ENCODE measurements around the gene BCL7A.
"Not testable (repeated sequence)": the region's sequence is repeated elsewhere in the genome, so short reads cannot be mapped to it uniquely, and the experiment has no call there.

The BCL7A gene

DNA sequence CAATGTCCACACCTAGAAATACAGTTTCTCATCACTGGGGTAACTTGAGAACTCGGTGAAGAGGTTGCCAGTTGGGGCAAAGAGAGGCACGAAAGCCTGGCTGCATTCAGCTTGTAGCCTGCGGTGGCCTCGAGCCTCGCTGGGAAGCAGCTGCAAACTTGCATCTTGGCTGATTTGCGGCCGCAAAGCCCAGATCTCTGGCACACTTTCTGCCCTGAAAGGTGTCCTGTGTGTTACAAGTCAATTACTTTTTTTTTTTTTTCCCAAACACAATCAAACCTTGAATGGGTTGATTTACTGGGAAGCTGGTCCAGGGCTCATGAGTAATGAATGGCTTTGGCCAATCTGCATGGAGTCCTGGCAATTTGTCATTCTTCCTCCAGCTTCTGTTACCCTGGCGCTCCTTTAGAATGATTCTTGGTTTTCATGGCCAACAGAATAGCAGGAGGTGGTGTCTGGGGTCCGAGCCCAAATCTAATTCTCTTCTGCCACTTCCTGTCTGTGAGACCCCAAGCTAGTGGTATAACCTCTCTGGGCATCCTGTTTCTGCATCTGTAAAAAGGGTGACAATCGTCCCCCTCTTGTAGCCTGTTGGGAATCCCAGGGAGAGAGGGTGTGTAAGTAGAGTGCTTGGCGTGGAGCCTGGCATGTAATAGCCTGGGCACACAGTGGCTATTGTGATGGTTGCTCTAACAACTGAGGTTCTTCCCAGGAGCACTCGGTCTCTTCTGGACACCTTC is 6.7 kb downstream of the BCL7A start:
- peak; percentile 26 for DNase-seq

DNA sequence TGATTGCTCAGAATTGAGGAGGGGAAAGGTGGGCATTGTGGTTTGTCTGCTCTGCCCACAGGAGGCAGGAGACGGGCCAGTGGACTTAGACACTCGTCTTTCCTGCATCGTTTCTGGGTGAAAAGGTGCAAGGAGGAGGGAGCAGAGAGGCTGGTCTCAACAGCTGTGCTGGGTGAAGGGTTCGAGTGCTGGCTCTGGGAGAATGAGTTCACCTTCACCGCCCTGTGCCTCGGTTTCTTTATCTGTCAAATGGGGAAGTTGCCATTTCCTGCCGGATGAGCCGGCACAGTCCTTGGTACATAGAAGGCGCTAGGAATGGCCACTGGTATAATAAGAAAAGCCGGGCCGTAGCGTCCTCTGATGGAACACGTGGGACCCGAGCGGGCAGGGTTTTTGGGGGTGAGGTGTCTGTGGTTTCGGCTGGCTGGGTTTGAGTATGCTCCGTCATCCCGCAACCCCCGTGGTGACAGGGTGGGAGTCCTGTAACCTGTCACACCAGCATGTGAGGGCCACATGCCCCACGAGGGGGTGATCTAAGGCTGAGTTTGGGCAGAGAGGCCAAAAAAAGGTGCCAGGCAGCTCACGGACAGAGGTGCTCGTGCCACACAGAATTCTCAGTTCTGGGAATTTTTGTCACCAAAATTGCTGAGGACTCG is 7.3 kb downstream of the BCL7A start:
- no peak for DNase-seq

DNA sequence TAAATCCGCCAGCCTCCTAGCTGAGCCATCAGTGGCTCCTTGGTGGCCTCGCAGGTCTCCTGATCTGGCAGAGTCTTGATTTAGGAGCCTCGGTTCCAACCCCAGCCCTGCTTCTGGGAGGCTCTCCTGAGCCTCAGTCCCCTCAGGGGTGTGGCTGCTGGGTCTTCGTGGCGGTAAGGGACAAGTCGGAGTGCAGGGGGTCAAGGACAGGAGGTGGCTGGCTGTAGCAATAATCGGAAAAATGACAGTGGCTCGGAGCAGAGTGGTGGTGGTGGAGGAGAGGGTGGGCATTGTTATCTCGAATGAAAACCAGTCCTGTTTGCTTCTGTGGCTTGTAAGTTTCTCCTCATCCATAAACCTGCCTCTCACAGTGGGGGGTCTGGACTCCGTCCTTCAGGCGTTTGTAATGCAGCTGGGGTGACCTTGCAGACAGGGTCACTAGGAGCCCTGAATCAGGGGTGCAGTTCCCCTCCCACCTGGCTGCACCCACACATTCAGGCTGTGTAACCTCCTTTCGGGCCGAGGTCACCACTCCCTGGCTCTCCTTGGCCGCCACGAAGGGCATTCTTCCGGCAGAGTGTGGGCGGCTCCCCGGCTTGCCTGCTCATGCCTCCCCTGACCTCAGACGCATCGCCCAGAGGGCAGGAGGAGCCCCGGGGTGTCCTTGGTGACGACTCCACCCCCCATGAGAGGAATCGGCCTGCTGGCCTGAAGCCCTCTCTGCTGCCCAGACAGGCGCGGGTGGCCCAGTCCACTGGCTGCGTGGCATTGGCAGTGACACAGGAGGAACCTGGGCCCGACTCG is 8.1 kb downstream of the BCL7A start:
- DNase-seq, result no peak

DNA sequence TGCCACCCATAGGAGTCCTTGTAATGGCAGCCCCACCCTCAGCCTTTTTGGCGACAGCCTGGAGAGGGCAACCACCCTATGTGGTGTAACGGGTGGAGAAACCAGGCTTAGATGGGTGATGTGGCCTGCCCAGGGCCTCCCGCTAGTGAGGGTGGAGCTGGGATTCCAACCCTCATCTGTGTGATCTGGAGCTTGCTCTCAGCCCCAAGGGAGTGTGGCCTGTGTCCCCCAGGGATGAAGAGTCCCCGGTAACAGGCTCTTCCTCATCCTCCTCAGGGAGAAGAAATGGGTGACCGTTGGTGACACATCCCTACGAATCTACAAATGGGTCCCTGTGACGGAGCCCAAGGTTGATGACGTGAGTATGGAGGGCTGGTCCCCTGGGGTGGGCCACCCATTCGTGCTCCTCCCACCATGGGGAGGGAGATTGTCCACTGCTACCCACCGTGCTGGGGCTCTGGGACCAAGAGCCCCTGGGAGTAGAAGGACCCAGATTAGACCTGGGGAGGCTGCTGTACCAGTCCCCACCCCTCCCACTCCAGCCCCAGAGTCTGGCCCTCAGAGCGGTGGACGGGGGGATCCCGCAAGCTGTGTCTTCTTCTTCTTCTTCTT is 8.8 kb downstream of the BCL7A start:
- no peak for DNase-seq

DNA sequence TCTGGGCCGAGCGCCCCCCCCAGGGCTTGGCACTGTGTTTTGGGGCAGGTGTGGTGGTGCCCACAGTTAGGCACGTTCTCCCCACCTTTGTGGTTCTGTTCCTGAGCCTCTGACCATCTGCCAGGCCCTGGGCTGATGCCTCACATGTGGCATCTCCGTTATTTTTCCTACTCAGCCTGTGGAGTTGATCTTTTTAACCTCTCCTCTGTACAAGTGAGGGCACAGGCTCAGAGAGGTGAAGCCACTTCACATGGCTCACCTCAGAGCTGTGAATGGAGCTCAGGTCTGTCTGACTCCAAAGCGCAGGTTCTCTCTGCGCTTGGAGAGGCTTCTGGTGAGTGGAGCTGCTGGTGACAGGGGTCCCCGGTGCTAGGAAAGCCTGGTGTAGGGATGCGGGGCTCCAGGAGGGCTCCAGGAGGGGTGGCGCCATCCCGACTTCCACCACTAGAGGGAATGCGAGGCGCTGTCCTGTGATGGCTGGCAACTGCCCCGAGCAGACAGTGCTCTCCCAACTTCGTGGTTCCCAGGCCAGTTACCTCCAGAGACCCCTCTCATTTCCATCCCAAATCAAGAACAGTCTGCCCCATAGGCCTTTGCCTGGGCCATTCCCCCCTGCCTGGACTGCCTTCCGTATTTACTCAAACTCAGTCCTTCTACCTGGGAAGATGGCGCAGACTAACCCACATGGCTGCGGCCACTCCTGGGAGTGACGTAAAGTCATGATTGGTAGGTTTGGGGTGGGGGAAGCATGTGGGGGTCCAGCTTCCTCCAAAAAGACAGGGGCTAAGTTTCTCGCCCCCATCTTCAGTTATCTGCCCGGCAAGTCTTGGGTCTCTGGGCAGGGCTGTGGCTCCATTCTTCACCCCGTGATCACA is 9.9 kb downstream of the BCL7A start:
- no peak for DNase-seq

DNA sequence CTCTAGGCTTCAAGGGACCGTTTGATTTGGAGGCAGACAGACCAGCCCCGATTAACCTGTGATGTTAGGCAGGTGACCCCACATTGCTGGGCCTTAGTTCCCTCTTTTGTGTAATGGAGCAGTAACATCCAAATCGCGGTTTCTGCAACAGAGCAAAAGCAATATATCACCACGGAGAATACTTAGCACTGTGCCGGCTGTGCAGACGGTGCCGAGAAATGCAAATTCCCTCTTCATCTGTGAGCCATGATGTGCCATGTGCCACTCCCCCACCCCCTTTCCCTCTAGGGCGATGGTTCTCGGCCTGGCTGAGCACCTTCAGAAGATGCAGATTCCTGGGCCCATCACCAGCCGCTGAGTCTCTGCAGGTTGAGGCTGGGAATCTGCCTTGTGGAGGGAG is 10.9 kb downstream of the BCL7A start:
- DNase-seq, result no peak

DNA sequence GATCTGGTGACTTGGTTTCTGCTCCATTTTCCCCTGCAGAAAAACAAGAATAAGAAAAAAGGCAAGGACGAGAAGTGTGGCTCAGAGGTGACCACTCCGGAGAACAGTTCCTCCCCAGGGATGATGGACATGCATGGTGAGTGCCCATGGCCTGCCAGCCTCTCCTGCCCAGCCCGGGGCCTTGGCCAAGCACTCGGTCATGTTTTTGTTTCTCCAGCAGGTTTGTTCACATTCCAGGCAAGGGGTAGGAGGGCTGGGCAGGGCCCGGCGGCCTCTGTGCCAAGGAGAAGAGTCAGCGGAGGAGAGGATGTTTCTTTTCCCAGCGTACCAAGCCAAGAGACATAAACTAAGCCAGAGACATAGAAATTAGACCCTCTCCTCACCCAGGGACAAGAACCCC is 13.6 kb downstream of the BCL7A start:
- DNase-seq, result no peak

DNA sequence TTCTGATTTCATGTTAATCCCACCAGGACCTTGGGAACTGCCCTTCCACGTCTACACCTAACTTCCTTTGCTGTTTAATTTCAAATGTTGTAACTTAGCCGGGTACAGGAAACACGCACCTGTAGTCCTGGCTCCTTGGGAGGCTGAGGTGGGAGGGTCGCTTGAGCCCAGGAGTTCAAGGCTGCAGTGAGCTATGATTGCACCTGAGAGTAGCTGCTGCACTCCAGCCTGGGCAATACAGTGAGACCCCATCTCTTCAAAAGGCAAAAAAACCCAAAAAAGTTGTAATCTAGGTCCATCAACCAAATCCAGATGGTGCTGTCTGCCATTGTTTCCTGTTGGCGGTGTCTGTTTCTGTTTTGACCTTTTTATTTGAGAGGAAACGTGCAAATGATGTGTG is 14.5 kb downstream of the BCL7A start:
- DNase-seq, result no peak

DNA sequence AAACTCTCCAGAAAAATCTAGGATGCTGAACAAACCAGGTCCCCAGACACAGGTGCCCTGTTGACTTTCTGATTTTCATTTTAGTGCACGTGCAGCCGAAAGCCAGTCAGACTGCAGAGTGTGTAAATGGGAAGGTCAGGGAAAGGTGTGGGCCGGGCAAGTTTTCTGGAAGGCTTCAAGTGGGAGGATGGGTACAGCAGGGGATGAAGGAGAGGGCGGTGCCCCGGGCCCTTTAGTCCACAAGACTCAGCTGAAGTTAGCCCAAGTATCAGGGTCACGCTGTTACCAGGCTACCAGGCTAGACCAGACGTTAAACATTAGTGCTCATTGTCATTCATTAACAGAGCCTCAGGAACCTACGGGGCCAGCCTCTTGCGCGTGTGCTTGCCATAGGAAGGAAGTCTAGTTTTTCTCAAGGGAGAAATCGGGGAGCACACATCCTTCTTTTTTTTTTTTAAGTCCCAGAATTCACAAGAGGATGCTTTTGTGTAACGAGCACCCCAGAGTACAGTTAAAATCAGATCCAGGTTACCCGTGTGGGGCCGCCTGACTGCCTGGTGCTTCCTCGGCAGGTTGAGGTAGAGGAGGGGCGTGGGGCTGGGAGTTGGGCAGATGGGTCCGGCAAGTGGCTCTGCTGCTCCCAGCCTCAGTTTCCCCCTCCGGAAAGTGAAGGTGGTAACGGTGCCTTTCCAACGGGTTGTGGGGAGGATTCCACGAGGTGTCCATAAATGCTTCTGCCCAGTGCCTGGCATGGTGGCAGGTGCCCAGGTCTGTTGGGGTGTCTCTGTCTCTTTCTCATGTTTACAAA is 19.1 kb downstream of the BCL7A start:
- no peak for DNase-seq

DNA sequence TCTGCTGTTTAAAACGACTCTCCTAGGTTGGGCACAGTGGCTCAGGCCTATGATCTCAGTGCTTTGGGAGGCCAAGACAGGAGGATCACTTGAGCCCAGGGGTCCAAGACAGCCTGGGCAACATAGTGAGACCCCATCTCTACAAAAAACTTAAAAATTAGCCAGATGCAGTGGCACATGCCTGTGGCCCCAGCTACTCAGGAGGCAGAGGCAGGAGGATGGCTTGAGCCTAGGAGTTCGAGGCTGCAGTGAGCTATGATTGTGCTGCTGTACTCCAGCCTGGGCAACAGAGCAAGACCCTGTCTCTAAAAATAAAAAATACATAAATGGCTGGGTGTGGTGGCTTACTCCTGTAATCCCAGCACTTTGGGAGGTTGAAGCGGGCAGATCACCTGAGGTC is 19.8 kb downstream of the BCL7A start:
- not testable (repeated sequence) for DNase-seq

DNA sequence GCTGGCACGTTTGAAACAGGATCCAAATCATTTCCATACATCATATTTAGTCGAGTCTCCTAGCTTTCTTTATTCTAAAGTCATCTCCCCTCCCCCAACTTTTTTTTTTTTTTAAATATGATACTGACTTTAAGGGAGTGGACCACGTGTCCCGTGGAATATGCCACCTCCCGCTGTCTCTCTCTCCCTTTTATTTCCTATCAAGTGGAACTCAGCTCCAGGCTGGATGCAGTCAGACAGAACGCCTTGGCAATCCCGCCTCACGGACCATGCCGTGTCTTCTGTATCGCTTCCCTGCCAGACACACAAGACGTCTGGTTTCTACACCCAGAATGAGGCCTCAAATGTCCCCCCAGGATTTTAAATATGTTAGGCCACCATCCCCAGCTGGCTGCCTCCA is 21.2 kb downstream of the BCL7A start:
- DNase-seq, result no peak

DNA sequence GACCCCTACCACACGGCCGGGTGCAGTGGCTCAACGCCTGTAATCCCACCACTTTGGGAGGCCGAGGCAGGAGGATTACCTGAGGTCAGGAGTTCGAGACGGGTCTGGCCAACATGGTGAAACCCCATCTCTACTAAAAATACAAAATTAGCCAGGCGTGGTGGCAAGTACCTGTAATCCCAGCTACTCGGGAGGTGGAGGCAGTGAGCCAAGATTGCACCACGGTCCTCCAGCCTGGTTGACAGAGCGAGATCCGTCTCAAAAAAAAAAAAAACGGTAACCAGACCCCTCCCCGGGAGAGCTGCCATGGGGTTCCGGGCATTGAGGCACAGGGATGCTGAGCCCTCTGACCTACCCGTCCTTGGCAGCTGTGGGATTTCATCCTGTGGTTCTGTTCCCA is 21.8 kb downstream of the BCL7A start:
- DNase-seq, result no peak

DNA sequence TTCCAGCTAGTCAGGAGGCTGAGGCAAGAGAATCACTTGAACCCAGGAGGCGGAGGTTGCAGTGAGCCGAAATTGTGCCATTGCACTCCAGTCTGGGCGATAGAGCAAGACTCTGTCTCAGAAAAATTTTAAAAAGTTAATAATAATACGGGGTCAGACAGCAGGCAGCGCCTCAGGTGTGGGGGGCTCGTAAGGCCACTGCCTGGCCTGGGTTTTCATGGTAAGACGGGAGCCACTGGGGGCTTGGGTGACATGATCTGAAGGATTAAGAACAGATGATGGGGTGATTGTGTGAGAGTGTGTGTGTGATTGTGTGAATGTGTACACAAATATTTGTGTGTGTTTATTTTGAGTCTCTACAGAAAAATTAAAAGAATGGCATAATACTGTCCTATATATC is 23.6 kb downstream of the BCL7A start:
- no peak for DNase-seq

DNA sequence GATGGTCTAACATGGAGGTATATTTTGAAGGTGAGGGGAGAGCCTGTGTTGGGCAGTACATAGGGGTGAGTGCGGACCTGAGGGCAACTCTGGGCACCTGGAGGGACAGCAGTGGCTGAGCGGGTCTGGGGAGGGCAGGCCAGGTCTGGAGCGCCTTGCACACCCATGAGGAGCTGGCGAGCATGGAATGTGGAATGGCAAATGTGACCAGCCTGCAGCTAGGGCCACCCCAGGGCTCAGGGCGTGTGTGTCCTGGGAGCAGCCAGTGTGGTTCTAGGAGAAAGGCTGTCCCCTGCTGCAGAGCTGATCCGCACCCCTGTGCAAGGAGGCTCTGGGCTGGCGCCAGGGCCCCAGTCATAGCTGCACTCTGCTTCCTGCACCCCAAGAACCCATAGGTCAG is 24.5 kb downstream of the BCL7A start:
- no peak for DNase-seq

DNA sequence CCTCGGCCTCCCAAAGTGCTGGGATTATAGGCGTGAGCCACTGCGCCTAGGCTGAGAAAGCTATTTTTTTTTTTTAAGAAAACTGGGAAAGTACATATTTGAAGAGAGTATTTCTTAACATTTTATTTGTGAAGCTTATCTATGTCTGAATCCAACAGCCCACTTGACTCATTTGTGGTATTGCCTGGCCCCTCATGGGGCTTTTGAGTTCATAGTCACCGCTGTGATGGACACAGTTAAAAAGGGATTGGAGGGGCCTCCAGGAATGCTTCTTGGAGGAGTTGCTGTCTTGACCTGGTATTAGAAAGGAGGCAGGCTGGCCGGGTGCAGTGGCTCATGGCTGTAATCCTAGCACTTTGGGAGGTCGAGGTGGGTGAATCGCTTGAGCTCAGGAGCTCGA is 26.5 kb downstream of the BCL7A start:
- no peak for DNase-seq

DNA sequence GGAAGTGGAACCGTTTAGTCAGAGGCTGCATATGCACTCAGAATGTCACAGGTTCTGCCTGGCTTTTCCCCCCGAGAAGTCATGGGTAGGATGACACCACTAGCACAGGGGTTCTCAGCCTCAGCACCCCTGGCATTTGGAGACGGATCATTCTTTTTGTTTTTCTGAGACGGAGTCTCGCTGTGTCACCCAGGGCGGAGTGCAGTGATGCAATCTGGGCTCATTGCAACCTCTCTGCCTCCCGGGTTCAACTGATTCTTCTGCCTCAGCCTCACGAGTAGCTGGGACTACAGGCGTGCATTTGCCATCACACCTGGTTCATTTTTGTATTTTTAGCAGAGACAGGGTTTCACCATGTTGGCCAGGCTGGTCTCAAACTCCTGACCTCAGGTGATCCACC is 28.1 kb downstream of the BCL7A start:
- no peak for DNase-seq

DNA sequence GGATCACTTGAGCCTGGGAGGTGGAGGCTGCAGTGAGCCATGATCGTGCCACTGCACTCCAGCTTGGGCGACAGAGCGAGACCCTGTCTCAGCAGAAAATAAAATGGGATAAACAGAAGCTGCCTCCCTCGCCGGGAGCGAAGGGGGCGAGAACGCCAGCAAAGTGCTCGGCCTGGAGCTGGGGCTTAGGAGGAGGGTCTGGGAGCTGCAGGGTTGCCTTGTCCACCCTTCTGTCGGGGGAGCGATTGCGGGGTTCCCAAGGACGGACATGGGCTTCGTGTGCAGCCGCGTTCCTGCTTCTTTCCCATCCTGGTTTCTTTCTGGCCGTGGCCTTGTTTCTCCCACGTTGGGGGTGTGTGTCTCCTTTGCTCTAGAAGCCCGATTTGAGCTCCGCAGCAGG is 29.0 kb downstream of the BCL7A start:
- DNase-seq, result no peak

DNA sequence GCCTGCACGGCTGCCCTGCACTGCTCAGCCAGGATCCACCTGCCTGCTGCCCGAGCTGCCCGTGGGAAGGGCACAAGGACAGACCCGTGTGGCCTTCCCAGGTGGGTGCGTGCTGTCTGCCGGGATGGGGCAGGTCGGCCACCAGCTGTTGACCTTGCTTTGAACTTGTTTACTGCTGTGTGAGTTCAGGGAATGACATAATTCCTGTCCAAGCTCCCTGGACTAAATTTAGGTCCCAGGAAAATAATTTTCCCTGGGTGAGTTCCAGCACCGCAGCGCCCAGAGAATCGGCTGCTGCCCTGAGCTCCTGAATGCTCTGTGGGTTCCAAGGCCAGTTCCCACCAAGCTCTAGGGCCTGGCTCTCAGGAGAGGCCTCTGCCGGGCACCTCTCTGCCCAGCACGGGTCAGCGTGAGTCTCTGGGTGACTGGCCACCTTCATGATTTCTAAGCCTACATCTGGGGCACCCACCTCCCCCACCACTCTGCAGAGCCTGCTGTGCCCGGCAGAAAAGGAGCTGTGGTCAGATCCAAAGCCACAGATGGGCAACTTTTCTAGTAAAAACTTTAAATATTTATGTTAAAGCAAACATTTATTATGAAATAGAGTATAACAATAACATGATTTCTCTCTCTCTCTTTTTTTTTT is 29.7 kb downstream of the BCL7A start:
- no peak for DNase-seq

DNA sequence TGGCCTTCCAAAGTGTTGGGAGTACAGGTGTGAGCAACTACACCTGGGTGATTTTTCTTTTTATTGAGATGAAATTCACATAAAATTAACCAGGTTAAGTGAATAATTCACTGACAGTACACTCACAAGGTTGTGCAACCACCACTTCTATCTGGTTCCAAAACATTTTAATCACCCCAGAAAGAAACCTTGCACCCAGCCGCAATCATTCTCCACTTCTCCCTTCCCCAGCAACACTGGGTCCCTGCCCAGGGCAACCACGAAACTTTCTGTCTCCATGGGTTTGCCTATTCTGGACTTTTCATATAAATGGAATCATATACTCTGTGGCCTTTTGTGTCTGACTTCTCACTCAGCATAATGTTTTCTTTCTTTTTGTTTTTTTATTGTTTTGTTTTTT is 30.6 kb downstream of the BCL7A start:
- no peak for DNase-seq

DNA sequence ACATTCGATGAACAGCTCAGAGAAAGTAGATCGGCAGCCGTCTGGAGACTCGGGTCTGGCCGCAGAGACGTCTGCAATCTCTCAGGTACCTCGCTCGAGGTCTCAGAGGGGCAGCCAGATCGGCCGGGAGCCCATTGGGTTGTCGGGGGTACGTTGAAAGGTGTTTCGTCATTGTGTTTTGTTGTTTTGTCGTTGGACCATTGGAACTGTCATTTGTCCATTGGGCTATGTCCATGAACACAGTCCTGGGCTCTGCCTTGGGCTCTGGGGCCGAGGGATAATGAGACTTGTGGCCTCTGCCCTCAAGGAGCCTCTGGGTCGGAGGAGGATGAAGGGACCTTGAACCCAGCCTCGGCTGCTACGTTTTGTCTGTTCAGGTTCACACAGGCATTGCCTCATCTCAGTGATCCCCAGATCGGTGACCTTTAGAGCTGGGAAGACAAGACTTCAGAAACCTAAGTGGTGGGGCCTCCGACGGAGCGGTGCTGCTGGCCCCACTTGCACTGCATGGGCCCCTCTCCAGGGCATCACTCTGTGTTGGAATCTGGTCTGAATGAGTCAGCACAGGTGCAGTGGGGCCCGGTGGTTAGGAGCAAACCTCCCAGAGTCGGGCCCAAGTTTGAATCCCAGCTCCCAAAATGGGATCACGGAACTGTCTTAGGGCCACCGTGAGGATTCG is 33.3 kb downstream of the BCL7A start:
- DNase-seq, result no peak

DNA sequence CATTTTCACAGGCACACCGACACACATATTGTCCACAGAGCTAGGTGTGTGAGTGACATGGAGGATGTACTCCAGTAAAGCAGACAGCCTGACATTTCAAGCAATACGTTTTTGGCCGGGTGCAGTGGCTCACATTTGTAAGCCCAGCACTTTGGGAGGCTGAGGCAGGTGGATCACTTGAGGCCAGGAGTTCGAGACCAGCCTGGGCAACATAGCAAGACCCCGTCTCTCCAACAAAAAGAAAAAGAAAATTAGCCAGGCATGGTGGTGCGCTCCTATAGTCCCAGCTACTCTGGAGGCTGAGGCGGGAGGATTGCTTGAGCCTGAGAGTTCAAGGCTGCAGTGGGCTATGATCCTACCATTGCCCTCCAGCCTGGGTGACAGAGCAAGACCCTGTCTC is 34.7 kb downstream of the BCL7A start:
- DNase-seq, result not testable (repeated sequence)
